Lower leg skin (tissue), 4 donors: ENCODE data around the gene PLEKHB1. TPM values are rescaled to one million over a fixed set of nuclear protein-coding genes. Genes with fewer than 3 reads are reported as not detected.

Experiments used
- DNase-seq, 2 donors: peaks; one replicate each; pipeline ENCODE4 v3.0.0-alpha.2; 2019; ENCODE audit warnings: low spot score in 2 of 2
- H3K4me3 ChIP-seq: fragments of 200-600 bp; sonication (generic); 2 replicates; pipeline ENCODE4 v1.5.1; 2017; ENCODE audit warnings: mild to moderate bottlenecking, low read depth; ENCODE audit not compliant: poor library complexity, severe bottlenecking
- POLR2A ChIP-seq, 2 donors: fragments of 450-650 bp; IDR thresholded peaks; one replicate each; pipeline ENCODE4 v1.6.1; 2016 to 2017; ENCODE audit warnings: antibody characterized with exemption in 2 of 2, mild to moderate bottlenecking in 1 of 2, moderate library complexity in 1 of 2
- WGBS, 2 donors: methylation state at CpG; one replicate each; pipeline ENCODE4 v1.1.5; 2018; 5-methylcytosine and 5-hydroxymethylcytosine counted together
- intact Hi-C: fragments of 100-400 bp; cut with DNase I; formaldehyde crosslinking; loops from one replicate; pipeline ENCODE4 v1.15.0; 2023; ENCODE audit warnings: low total_unique reads
- total RNA-seq, 4 donors: library from RNA; depleted of rRNA; stranded (reverse); fragments of >200 nt; gene quantifications; one replicate each; pipeline ENCODE4 v1.1.0, GENCODE V29; 2016
- TF ChIP-seq, protein P1 (sequence below), 3 donors: fragments of 450-650 bp; IDR thresholded peaks; one replicate each; pipeline ENCODE4 v1.5.1; 2016; ENCODE audit warnings: antibody characterized with exemption in 3 of 3, mild to moderate bottlenecking in 3 of 3, moderate library complexity in 2 of 3

Gene PLEKHB1
- total RNA-seq, 4 donors from 2014 or later: 2.9 to 18.9 (median 9.1) TPM

DNA sequence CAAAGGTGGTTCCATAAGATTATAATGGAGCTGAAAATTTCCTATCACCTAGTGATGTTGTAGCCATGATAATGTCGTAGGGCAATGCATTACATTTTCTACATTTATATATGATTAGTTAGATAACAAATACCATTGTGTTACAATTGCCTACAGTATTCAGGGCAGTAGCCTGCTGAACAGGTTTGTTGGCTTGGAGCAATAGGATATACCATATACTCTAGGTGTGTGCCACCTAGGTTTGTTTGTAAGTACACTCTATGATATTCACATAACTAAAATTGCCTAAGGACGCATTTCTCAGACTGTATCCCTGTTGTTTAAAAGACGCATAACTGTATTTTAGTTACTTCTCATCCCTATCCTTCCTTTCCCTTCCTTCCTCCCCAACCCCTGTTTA lies 13.6 kb downstream of the PLEKHB1 start:
- TF ChIP-seq POLR2A (IDR thresholded peaks at IDR 0.05): no peak
- TF ChIP-seq, protein P1, sequence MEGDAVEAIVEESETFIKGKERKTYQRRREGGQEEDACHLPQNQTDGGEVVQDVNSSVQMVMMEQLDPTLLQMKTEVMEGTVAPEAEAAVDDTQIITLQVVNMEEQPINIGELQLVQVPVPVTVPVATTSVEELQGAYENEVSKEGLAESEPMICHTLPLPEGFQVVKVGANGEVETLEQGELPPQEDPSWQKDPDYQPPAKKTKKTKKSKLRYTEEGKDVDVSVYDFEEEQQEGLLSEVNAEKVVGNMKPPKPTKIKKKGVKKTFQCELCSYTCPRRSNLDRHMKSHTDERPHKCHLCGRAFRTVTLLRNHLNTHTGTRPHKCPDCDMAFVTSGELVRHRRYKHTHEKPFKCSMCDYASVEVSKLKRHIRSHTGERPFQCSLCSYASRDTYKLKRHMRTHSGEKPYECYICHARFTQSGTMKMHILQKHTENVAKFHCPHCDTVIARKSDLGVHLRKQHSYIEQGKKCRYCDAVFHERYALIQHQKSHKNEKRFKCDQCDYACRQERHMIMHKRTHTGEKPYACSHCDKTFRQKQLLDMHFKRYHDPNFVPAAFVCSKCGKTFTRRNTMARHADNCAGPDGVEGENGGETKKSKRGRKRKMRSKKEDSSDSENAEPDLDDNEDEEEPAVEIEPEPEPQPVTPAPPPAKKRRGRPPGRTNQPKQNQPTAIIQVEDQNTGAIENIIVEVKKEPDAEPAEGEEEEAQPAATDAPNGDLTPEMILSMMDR (IDR thresholded peaks at IDR 0.05): no peak
- intact Hi-C loops: loop anchor here (5.0 kb wide), 1 partner anchor 33 kb away; no protein-coding TSS in a partner anchor
- DNase-seq: no peak
- 74 to 80% methylated on average over 3 of the region's 3 CpGs for WGBS, 2 donors
- no peak overlapping the region for H3K4me3 ChIP-seq

DNA sequence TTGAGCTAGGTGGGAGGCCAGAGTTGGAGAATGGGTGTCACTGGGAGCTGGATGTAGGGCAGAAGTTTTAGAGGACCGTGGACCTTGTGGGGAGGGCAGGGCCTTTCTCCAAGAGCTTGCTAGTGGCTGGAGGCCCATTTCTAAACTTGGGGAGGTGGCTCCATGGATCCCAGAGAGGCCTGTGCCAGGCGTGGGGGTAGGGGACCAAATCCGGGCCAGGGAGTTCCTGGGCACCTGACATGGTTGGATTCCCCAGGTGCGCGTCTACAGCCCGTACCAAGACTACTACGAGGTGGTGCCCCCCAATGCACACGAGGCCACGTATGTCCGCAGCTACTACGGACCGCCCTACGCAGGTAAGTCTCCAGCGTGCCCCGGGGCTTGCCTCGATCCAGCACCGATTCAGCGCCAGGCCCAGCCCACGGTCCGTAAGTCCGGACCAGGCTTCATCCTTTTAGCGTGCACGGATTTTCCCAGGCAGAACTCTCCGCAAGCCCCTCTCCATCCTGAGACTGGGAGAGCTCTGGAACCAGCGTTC lies 14.2 kb downstream of the PLEKHB1 start:
- WGBS, 2 donors: 40 to 45% methylated on average over 8 to 24 of the region's 25 CpGs
- TF ChIP-seq, protein P1 (IDR thresholded peaks at IDR 0.05): no peak
- TF ChIP-seq POLR2A (IDR thresholded peaks at IDR 0.05): no peak
- intact Hi-C loops: loop anchor here (5.0 kb wide), 1 partner anchor 33 kb away; no protein-coding TSS in a partner anchor
- H3K4me3 ChIP-seq: no peak overlapping the region
- DNase-seq: no peak

DNA sequence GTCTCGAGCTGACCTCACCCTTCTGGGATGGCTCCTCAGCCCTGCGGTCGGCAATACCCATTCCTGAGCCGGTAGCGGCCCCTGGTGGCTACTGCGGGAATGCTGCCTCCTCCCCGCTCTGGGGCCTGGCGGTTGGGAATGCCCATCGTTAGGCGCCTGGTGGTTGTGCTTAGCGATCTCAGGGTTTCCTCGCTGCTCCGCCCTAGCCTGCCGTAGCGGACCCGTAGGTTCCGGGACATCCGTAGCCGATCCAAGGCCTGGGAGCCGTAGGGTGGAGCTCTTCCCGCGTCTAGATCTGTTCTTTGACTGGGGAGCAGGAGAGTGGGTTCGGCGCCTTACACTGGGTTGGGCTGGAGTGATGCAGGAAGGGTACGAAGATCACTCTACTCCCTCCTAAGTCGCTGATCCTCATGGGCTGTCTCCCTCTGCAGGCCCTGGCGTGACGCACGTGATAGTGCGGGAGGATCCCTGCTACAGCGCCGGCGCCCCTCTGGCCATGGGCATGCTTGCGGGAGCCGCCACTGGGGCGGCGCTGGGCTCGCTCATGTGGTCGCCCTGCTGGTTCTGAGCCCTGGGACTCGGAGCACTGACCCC lies 14.8 kb downstream of the PLEKHB1 start:
- TF ChIP-seq, protein P1 (IDR thresholded peaks at IDR 0.05): peak in 1 of 3 donors; percentile 90
- no peak for TF ChIP-seq POLR2A (IDR thresholded peaks at IDR 0.05)
- intact Hi-C loops: loop anchor here (5.0 kb wide), 1 partner anchor 34 kb away; no protein-coding TSS in a partner anchor
- peak; percentile 86 to 98 for DNase-seq
- no peak overlapping the region for H3K4me3 ChIP-seq
- WGBS, 2 donors: 5 to 10% methylated on average over 21 to 39 of the region's 40 CpGs

DNA sequence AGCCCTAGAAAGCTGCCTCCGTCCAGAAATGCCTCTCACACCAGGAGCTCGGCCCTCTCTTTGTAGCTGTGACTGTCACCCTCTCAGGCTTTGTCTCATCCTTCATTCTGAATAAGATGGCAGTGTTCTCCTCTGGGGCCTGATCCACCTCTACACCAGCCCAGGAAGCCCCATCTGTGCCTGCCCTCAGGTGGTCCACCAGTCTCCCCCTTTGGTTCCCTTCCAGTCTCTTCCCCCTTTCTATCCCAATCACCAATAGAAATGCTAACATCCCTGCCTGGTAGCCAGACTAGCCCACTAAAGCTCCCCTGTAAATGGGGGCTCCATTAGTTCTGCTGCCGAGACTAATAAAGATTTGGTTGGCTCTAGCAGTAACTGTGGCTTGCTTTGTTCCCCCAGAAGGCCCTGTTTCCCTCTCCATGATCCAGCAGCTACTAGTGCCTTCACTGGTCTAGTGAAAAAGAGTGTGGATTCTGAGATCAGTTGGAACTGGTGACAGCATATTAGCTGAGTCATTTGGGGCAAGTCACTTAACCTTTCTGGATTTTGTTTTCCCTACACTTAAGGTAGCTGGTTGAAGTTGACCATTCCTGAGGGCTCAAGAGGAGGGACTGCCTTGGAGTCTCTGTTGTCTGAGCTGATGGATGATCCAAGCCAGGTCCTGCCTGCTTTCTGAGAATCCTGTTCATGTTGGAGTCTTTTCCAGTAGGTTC lies 16.2 kb downstream of the PLEKHB1 start:
- no peak for DNase-seq

DNA sequence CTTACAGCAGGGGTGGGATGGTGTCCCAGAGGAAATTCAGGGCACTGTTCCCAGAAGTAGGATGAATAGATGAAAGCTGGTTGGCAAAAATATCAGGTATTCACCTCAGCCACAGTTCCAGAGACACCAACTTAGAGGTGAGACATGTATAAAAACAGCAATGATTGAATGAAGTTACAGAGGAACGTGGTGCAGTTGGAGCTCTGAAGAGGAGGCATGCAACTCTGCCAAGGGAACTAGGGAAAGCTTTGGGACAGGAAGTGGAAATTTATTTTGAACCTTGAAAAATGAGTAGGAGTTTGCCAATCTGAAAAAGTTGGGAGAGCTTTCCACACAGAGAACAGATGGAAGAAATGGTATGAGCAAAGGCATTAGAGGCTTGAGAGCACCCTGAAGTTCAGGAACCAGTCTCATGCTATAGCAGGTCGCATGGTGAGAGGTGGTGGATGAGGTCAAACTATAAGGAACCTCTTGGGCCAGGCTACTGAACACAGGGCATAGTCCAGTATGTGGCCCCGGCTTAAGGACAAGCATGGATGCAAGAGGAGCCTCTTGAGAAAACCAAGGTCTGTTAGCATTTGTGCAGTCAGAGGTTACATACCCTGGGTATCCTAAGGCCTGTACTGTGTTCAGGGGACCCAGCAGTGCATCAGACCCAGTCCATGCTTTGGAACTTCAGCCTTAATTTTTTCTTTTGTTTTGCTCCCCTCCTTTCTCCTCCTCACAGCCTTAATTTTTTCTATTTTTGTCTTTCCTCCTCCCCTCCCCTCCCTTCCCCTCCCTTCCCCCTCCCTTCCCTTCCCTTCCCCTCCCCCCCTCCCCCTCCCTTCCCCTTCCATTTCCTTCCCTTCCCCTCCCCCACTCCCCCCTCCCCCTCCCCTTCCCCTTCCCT lies 17.5 kb downstream of the PLEKHB1 start:
- H3K4me3 ChIP-seq: no peak overlapping the region
- peak in 1 of 2 donors; percentile 71 for DNase-seq
- TF ChIP-seq, protein P1 (IDR thresholded peaks at IDR 0.05): no peak
- TF ChIP-seq POLR2A (IDR thresholded peaks at IDR 0.05): no peak
- WGBS, 2 donors: 71 to 77% methylated on average over 3 of the region's 3 CpGs
- intact Hi-C loops: loop anchor here (5.0 kb wide), 1 partner anchor 37 kb away; no protein-coding TSS in a partner anchor

More for the DNA sequence above, 16.2 kb downstream of the PLEKHB1 start:
- 85 to 90% methylated on average over 3 of the region's 3 CpGs for WGBS, 2 donors
- no peak overlapping the region for H3K4me3 ChIP-seq
- TF ChIP-seq, protein P1 (IDR thresholded peaks at IDR 0.05): no peak
- TF ChIP-seq POLR2A (IDR thresholded peaks at IDR 0.05): no peak
- intact Hi-C loops: loop anchor here (5.0 kb wide), 1 partner anchor 35 kb away; no protein-coding TSS in a partner anchor
